Measurements from ENCODE around the gene PRKCE.

The PRKCE gene

GRCh38 chr2:45723857-45724256, 72.4 kb downstream of the PRKCE start:
- DNase-seq (ENCODE audit: low read depth in 2 of 2, low spot score in 1 of 2): no peak

- DNase-seq (ENCODE audit: low read depth in 2 of 2, low spot score in 1 of 2): no peak
Measured at GRCh38 chr2:45724335-45724734, 72.9 kb downstream of the PRKCE start.

DNA sequence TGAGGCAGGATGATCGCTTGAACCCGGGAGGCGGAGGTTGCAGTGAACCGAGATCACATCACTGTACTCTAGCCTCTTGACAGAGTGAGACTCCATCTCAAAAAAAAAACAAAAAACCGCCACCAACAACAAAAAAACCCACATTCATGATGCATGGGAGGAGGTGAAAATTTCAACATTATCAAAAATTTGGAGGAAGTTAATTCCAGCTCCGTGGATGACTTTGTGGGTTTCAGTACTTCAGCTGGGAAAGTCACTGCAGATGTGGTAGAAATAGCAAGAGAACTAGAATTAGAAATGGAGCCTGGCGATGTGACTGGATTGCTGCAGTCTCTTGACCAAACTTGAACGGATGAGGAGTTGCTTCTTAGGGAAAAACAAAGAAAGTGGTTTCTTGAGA, 74.3 kb downstream of the PRKCE start:
- DNase-seq (ENCODE audit: low read depth in 2 of 2, low spot score in 1 of 2): no peak

DNA sequence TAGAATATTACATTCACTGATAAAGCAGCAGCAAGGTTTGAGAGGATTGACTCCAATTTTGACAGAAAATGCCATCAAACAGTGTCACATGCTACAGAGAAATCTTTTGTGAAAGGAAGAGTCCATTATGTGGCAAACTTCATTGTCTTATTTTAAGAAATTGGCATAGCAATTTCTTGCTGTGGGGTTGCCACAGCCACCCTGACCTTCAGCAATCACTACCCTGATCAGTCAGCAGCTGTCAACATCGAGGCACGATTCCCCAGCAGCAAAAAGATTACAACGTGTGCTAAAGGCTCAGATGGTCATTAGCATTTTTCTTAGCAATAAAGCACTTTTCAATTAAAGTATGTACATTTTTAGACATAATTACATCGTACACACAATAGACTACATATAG, 74.7 kb downstream of the PRKCE start:
- no peak for DNase-seq (ENCODE audit: low read depth in 2 of 2, low spot score in 1 of 2)

GRCh38 chr2:45728458-45728942, 77.0 kb downstream of the PRKCE start:
- DNase-seq (ENCODE audit: low read depth in 2 of 2, low spot score in 1 of 2): no peak

GRCh38 chr2:45729753-45730512, 78.5 kb downstream of the PRKCE start:
- DNase-seq (ENCODE audit: low read depth in 2 of 2, low spot score in 1 of 2): no peak

DNA sequence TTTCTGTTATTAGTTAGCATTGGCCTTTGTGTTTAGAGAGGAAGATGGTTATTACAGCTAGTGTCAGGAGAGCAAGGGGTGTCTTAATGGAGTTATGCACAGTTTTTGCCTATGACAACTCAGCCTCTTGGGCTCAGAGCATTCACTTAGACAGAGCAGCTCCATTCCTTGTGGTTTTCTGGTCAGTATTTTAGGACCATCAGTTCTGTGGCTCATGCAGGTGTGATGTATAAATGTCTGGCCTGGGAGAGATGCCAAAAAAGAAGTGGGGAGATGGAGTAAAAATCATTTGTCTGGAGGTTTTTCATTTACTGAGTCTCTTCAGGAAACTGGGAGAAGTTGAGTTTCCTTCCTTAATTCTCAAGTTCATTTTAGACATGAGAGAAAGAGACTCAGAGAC, 79.7 kb downstream of the PRKCE start:
- DNase-seq (ENCODE audit: low read depth in 2 of 2, low spot score in 1 of 2): no peak

- DNase-seq (ENCODE audit: low read depth in 2 of 2, low spot score in 1 of 2): no peak
Measured at GRCh38 chr2:45732436-45732835, 81.0 kb downstream of the PRKCE start.

DNA sequence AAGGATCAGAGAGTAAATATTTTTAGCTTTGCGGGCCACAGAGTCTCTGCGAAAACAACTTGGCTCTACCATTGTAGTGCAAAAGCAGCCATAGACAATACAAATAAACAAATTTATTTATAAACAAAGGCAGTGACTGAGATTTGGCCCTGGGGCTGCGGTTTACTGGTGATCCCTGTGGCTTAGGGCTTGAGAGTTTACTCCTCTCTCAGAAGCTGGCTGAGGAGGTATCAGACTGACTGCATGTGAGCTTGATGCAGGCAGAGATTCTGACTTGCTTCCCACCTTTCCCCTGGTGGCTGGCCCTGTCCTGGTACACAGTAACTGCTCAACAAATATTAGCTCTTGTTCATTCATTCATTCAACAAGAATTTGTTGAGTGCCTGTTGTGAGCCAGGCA, 81.5 kb downstream of the PRKCE start:
- DNase-seq (ENCODE audit: low read depth in 2 of 2, low spot score in 1 of 2): no peak

DNA sequence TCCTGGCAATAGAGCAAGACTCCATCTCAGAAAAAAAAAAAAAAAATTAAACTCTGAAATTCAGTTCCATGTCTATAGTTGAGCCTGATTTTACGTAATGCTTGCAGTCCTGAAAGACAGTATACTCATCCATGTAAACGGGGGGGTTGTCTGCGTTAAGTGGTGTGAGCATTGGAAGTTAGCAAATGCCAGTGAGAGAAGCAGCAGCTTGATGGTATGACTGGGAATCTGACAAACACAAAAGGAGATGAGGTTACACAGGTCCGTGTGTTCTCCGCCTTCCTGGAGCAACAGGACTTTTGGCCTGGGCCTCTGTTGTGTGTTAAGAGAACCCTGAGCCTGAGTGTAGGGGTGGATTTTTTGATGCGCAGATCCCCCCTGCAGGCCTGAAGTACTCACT, 82.9 kb downstream of the PRKCE start:
- no peak for DNase-seq (ENCODE audit: low read depth in 2 of 2, low spot score in 1 of 2)

- no peak for DNase-seq (ENCODE audit: low read depth in 2 of 2, low spot score in 1 of 2)
Measured at GRCh38 chr2:45734952-45735351, 83.5 kb downstream of the PRKCE start.

DNA sequence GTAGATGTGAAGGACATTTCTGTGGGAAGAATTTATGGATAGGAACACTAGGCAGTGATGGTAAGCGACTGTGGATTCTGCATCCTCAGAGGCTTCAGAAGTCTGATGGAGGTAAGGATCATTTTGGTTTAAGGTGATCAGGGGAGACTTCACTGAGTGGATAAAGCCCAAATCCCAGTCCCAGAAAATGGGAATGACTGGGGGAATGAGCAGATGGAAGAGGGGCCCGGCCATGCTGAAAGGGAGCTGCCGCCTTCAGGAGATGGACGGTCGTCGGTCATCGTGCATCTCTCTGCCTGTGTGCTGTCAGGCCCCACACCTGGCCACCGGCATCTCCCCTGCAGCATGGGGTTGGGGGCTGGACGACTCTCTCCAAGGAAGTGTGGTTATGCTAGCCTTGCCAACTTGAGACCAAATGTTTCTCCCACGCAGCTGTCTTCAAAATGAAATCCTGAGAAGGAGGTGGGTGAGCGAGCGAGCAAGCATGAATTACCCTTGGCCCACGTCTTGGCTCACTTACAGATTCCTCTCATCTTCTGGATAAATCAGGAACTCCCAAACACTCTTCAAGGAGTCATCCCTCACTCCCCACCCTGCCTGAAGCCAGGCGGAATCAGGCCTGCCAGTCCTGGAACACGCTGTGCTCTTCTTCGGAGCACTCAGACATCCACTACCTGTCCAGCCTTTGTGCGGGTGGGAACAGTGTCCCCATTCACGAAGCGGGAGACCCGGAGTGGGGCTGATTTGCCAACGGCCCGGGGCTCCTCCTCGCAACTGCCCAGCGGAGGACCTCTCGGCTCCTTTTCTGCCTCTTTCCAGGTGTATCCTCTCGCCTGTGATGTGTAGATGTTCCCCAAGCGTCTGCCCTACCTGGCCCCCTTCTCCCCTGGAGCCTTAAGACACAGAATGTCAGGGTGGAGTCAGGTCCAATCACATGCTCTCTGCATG, 85.6 kb downstream of the PRKCE start:
- DNase-seq (ENCODE audit: low read depth in 2 of 2, low spot score in 1 of 2): no peak

GRCh38 chr2:45739796-45740485, 88.5 kb downstream of the PRKCE start:
- DNase-seq (ENCODE audit: low read depth in 2 of 2, low spot score in 1 of 2): no peak

DNA sequence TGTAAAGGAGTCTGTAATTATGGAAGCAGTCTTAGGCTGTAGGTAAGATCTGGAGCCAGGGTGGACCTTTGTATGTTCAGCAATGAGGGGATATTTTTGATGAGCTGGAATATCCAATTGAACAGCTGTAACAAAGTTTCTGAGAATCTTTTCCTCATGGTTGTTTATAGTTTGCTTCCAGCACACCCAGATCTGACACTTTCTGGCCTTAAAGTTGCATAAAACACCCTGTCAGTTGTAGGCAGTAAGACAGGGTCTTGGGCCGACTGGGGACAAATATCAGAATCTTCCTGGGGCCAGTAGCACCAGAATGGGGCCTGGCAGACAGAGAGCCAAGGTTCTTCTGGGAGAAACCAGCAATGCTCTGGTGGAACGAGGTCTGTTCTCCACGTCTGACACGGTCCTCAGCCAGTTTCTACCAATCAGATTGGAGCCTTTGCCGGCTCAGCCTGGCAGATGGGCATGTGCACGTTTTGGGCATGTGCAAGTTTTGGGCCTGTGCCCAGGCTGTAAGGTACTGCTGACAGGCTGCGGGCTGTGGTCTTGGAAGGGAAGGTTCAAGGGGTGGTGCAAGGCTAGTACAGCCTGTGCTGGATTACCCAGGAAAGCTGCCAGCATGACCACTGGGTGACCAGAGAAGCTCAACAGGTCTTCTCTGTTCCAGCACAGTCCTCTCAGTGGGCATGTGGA, 89.8 kb downstream of the PRKCE start:
- DNase-seq (ENCODE audit: low read depth in 2 of 2, low spot score in 1 of 2): no peak

- DNase-seq (ENCODE audit: low read depth in 2 of 2, low spot score in 1 of 2): no peak
Measured at GRCh38 chr2:45743531-45744396, 92.3 kb downstream of the PRKCE start.

- DNase-seq (ENCODE audit: low read depth in 2 of 2, low spot score in 1 of 2): no peak
Measured at GRCh38 chr2:45745231-45745630, 93.8 kb downstream of the PRKCE start.

GRCh38 chr2:45746888-45747287, 95.4 kb downstream of the PRKCE start:
- DNase-seq (ENCODE audit: low read depth in 2 of 2, low spot score in 1 of 2): no peak

DNA sequence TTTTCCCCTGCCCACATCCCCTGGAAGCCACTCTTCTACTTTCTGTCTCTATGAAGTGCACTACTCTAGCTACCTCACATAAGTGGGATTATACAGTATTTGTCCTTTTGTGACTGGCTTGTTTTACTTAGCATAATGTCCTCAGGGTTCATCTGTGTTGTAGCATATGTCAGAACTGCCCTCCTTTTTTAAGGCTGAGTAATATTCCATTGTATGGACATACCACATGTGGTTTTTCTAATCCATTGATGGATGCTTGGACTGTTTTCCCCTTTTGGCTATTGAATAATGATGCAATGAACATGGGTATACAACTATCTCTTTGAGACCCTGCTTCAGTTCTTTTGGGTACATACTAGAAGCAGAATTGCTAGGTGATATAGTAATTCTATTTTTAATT, 95.9 kb downstream of the PRKCE start:
- DNase-seq (ENCODE audit: low read depth in 2 of 2, low spot score in 1 of 2): no peak

DNA sequence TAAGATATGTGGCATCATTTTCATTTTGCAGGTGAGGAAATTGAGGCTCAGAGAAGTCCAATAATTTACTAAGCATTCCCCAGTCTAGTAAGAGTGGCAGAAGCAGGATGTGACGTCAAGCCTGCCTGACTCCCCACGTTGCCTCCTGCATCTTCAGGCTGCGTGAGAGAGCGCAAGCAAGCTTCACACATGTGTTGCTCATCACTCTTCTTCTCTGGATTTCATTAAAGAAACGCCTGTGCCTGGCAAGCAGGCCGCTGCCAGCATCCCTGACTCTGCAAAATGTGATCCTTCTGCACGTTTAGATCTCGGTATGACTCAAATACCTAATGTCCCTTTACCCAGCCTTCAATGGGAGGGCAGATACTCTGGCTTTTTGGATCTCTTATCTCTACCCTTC, 96.8 kb downstream of the PRKCE start:
- no peak for DNase-seq (ENCODE audit: low read depth in 2 of 2, low spot score in 1 of 2)

DNA sequence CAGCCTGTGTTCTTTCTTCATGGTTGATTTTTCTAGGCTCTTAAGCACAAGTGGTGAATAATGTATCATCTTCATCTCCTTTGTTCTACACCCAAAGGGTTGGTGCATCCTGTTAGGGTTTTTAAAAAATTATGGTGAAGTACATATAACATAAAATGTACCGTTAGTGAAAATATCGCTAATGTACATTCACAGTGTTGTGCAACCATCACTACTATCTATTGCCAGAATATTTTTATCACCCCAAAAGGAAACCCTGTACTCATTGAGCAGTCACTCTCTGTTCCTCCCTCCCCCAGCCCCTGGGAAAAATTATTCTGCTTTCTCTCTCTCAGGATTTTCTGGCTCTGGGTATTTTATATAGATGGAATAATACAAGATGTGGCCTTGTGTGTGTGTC, 98.5 kb downstream of the PRKCE start:
- no peak for DNase-seq (ENCODE audit: low read depth in 2 of 2, low spot score in 1 of 2)
